Measurements from ENCODE around the gene ITK. TPM values are rescaled to one million over a fixed set of nuclear protein-coding genes. Genes with fewer than 3 reads are reported as not detected.

ITK gene
- total and polyA plus RNA-seq, 2 of the 8 experiments (the other 6 are each of a cell fraction or from before 2014, with no cell fraction given): 0.05 TPM; not detected in 1

DNA sequence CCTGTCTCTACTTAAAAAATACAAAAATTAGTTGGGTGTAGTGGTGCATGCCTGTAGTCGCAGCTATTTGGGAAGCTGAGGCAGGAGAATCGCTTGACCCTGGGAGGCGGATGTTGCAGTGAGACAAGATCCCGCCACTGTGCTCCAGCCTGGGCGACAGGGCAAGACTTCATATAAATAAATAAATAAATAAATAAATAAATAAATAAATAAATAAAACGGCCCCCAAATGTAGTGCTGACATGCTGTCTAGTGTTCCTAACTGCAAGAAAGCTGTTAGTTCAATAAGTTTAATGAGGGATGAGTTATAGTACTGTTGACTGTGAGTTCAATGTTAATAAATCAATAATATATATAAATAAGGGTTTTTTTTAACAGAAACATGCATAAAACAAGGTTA lies 77.8 kb downstream of the ITK start (continued):
- TF ChIP-seq CHD7 (IDR thresholded peaks at IDR 0.05; ENCODE audit: insufficient replicate concordance, low read length) (no peak), SAP30 (IDR thresholded peaks at IDR 0.05; ENCODE audit: insufficient read depth, insufficient replicate concordance, low read length) (no peak), SP1 (IDR thresholded peaks at IDR 0.05; ENCODE audit: low read depth, low read length) (no peak), RNF2 (IDR thresholded peaks at IDR 0.05; ENCODE audit: borderline replicate concordance, low read depth, low read length, missing control alignments, poor library complexity, severe bottlenecking) (no peak), FOSL1 (IDR thresholded peaks at IDR 0.05; ENCODE audit: insufficient read depth, low read depth, low read length) (no peak), TAF1 (IDR thresholded peaks at IDR 0.05; ENCODE audit: low read depth, low read length) (no peak), CBX8 (IDR thresholded peaks at IDR 0.05; ENCODE audit: borderline replicate concordance, low read depth, low read length) (no peak), TEAD4 (IDR thresholded peaks at IDR 0.05; ENCODE audit: low read depth, low read length) (no peak), CTBP2 (IDR thresholded peaks at IDR 0.05; ENCODE audit: borderline replicate concordance, insufficient read depth, insufficient read length, low read length) (no peak)

All from H1 (cell line).